Tibial artery (tissue), 4 donors: Measurements from ENCODE around the gene NGDN.
A peak's percentile ranks its signal among the peaks of the same experiment; 100 is the strongest.

Source experiments
- DNase-seq, 2 donors: peaks; one replicate each; pipeline ENCODE4 v3.0.0-alpha.2; 2019
- H3K27ac ChIP-seq, 2 donors: fragments of 200-600 bp; sonication (generic) in 1 of 2; 1 replicate in 1 of 2; 2 replicates in 1 of 2; pipeline ENCODE4 v1.5.1; 2018 to 2019; ENCODE audit warnings: mild to moderate bottlenecking in 1 of 2
- H3K27me3 ChIP-seq, 2 donors: fragments of 200-600 bp; sonication (generic) in 1 of 2; one replicate each; pipeline versions ENCODE4 v1.5.1 to v1.6.0; 2016 to 2019
- H3K36me3 ChIP-seq, 3 donors: fragments of 200-600 bp; sonication (generic) in 2 of 3; one replicate each; pipeline ENCODE4 v1.5.1; 2016 to 2019; ENCODE audit warnings: mild to moderate bottlenecking in 2 of 3
- H3K4me1 ChIP-seq, 4 donors: fragments of 200-600 bp; sonication (generic) in 2 of 4; 1 replicate in 3 of 4; 2 replicates in 1 of 4; pipeline ENCODE4 v1.5.1; 2016 to 2019
- H3K4me3 ChIP-seq, 2 donors: fragments of 200-600 bp; sonication (generic) in 1 of 2; 1 replicate in 1 of 2; 2 replicates in 1 of 2; pipeline ENCODE4 v1.5.1; 2018 to 2019; ENCODE audit warnings: mild to moderate bottlenecking in 2 of 2
- H3K9me3 ChIP-seq, 3 donors: fragments of 200-600 bp; sonication (generic) in 1 of 3; one replicate each; pipeline ENCODE4 v1.5.1; 2016 to 2019
- intact Hi-C: fragments of 100-400 bp; cut with DNase I; formaldehyde crosslinking; loops from one replicate; pipeline ENCODE4 v1.15.0; 2023; ENCODE audit warnings: low total_unique reads
- TF ChIP-seq, protein P1 (sequence below), 2 experiments: fragments of 200-600 bp in 1 of 2; fragments of 450-650 bp in 1 of 2; IDR thresholded peaks; one replicate each; pipeline ENCODE4 v1.5.1; 2017 to 2019; ENCODE audit warnings: antibody characterized with exemption in 2 of 2, mild to moderate bottlenecking in 1 of 2, moderate library complexity in 1 of 2

Gene NGDN

DNA sequence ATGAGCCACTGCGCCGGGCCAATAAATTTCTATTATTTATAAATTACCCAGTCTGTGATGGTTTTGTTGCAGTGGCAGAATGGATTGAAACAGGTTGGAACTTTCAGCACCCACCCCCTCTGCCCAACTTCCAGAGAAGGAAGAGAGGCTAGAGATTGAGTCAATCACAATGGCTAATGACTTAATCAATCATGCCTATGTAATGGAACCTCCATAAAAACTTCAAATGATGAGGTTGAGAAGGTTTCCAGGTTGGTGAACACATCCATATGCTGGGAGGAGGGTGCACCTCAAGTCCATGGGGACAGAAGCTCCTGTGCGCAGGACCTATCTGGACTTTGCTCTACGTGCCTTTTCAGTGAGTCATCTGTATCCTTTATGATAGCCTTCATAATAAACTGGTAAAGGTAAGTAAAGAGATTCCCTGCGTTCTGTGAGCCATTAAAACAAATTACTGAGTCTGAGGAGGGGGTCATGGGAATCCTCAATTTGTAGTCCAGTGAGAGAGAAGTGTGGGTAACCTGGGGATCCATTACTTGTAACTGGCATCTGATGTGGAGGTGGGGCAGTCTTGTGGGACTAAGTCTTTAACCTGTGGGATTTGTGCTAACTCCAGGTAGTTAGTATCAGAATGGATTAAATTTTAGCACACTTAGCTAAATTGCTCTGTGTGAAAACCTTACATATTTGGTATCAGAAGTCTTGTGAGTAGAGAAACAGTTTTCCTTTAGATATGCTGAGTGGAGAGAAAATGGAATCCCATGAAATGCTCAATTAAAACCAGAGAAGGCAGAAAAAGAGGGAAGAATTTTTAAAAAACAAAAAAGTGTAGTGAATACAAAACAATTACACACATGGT is 11.7 kb upstream of the NGDN start:
- Histone ChIP-seq H3K27me3 (peaks cover 0 to 17% of the 10 kb centered on the region in 2 donors), H3K9me3 (no peaks in the 10 kb centered on the region), H3K27ac (no peak overlapping the region), H3K4me1 (no peaks in the 10 kb centered on the region), H3K36me3 (no peaks in the 10 kb centered on the region), H3K4me3 (no peak overlapping the region)
- DNase-seq, result no peak
- TF ChIP-seq, protein P1, sequence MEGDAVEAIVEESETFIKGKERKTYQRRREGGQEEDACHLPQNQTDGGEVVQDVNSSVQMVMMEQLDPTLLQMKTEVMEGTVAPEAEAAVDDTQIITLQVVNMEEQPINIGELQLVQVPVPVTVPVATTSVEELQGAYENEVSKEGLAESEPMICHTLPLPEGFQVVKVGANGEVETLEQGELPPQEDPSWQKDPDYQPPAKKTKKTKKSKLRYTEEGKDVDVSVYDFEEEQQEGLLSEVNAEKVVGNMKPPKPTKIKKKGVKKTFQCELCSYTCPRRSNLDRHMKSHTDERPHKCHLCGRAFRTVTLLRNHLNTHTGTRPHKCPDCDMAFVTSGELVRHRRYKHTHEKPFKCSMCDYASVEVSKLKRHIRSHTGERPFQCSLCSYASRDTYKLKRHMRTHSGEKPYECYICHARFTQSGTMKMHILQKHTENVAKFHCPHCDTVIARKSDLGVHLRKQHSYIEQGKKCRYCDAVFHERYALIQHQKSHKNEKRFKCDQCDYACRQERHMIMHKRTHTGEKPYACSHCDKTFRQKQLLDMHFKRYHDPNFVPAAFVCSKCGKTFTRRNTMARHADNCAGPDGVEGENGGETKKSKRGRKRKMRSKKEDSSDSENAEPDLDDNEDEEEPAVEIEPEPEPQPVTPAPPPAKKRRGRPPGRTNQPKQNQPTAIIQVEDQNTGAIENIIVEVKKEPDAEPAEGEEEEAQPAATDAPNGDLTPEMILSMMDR (IDR thresholded peaks at IDR 0.05), result no peak
- intact Hi-C loops, result no loop called here

DNA sequence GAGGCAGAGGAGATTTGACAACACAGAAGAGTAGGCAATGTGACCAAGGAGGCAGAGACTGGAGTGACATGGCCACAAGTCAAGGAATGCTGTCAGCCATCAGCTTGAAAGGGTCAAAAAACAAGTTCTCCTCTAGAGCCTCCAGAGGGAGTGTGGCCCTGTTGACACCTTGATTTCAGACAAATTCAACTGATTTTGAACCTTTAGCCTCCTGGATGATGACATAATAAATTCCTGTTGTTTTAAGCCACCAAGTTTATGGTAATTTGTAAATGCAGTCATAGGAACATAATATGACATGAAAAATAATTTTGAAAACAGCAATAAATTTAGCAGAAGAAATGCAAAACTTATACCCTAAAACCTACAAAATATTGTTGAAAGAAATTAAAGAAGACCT is 8.5 kb upstream of the NGDN start:
- Histone ChIP-seq H3K36me3 (no peaks in the 10 kb centered on the region), H3K27me3 (peaks cover 0 to 14% of the 10 kb centered on the region in 2 donors), H3K9me3 (no peaks in the 10 kb centered on the region), H3K27ac (no peak overlapping the region), H3K4me1 (no peaks in the 10 kb centered on the region), H3K4me3 (no peak overlapping the region)
- TF ChIP-seq, protein P1 (IDR thresholded peaks at IDR 0.05), result no peak
- intact Hi-C loops, result loop anchor here (10.0 kb wide), 1 partner anchor 136 kb away; the partner anchor contains the start of gene PABPN1
- DNase-seq, result no peak

- Histone ChIP-seq H3K9me3 (no peaks in the 10 kb centered on the region), H3K36me3 (no peaks in the 10 kb centered on the region), H3K4me1 (no peaks in the 10 kb centered on the region), H3K27me3 (peaks cover 0 to 3% of the 10 kb centered on the region in 2 donors), H3K4me3 (no peak overlapping the region), H3K27ac (no peak overlapping the region)
- intact Hi-C loops, result loop anchor here (5.0 to 10.0 kb wide), 2 partner anchors 140 to 968 kb away; partner anchors contain the start of gene PABPN1
- DNase-seq, result no peak
- TF ChIP-seq, protein P1 (IDR thresholded peaks at IDR 0.05), result no peak
These were observed 4.8 kb upstream of the NGDN start for GRCh38 chr14:23464700-23465099.

GRCh38 chr14:23465261-23465660 is 4.2 kb upstream of the NGDN start:
- Histone ChIP-seq H3K9me3 (no peaks in the 10 kb centered on the region), H3K27ac (no peak overlapping the region), H3K4me1 (peaks cover 0 to 4% (median 2%) of the 10 kb centered on the region in 4 donors), H3K4me3 (no peak overlapping the region), H3K27me3 (peaks cover 0 to 3% of the 10 kb centered on the region in 2 donors), H3K36me3 (no peaks in the 10 kb centered on the region)
- DNase-seq, result no peak
- TF ChIP-seq, protein P1 (IDR thresholded peaks at IDR 0.05), result no peak
- intact Hi-C loops, result loop anchor here (5.0 to 10.0 kb wide), 2 partner anchors 140 to 967 kb away; partner anchors contain the start of gene PABPN1

GRCh38 chr14:23468704-23469126 is 788 bp upstream of the NGDN start:
- H3K36me3 ChIP-seq, result peaks cover 18 to 28% (median 26%) of the 10 kb centered on the region in 3 donors
- no peaks in the 10 kb centered on the region for H3K9me3 ChIP-seq
- TF ChIP-seq, protein P1 (IDR thresholded peaks at IDR 0.05), result no peak
- H3K27ac ChIP-seq, result peak overlapping the region; percentile 51 to 83
- no peaks in the 10 kb centered on the region for H3K27me3 ChIP-seq
- H3K4me3 ChIP-seq, result peak overlapping the region; percentile 46 to 76
- H3K4me1 ChIP-seq, result peaks cover 0 to 8% (median 4%) of the 10 kb centered on the region in 4 donors
- DNase-seq, result no peak
- intact Hi-C loops, result loop anchor here (5.0 to 10.0 kb wide), 2 partner anchors 144 to 964 kb away; partner anchors contain the start of gene PABPN1
